HG02623 (cell line): ENCODE results near the gene GPR141.

Experiments used
- ATAC-seq: cut with Tn5 transposase; IDR thresholded peaks from one replicate; pipeline ENCODE4 v1.9.1; 2021; ENCODE audit warnings: moderate library complexity; ENCODE audit not compliant: unreplicated experiment

GPR141 gene

GRCh38 chr7:37781156-37781555 lies 97.6 kb downstream of the GPR141 start:
- no peak for ATAC-seq

DNA sequence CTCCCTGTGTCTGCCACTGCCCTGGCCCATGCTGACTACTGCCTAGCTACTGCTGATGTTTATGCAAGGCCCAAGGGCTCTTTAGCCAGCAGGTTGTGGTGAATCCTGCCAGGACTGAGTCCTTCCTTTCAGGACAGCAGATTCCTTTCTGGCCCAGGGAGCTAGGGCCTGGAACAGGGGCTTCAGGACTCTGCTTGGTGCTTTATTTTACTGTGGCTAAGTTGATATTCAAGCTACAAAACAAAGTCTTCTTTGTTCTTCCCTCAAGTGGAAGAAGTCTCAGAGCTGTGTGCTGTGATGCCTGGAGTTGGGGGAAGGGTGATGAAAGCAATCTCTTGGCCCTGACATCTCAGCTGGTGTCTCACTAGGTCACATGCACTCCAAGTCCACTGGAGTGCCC lies 98.6 kb downstream of the GPR141 start:
- ATAC-seq, result no peak

GRCh38 chr7:37784015-37784414 lies 100.4 kb downstream of the GPR141 start:
- ATAC-seq, result no peak

GRCh38 chr7:37786741-37787569 lies 103.4 kb downstream of the GPR141 start:
- ATAC-seq, result peak; percentile 77
